Hepatocyte (in vitro differentiated cells): ENCODE results near the gene AKAP1. TPM values are rescaled to one million over a fixed set of nuclear protein-coding genes. Genes with fewer than 3 reads are reported as not detected.

Source experiments
- DNase-seq: peaks from one replicate; pipeline ENCODE4 v3.0.0-alpha.2; 2016; ENCODE audit warnings: low spot score
- H2AFZ ChIP-seq: fragments of 200-600 bp; sonication (generic); 2 replicates; pipeline ENCODE4 v1.6.0; 2016; ENCODE audit warnings: antibody characterized with exemption, mild to moderate bottlenecking
- H3K27ac ChIP-seq: fragments of 200-600 bp; sonication (generic); 2 replicates; pipeline ENCODE4 v1.5.1; 2016; ENCODE audit warnings: mild to moderate bottlenecking
- H3K27me3 ChIP-seq: fragments of 200-600 bp; sonication (generic); 2 replicates; pipeline ENCODE4 v1.6.1; 2016
- H3K36me3 ChIP-seq: fragments of 200-600 bp; sonication (generic); replicated peaks from 2 replicates; pipeline ENCODE4 v1.5.1; 2016; ENCODE audit warnings: low read depth; ENCODE audit not compliant: insufficient read depth
- H3K4me1 ChIP-seq: fragments of 200-600 bp; sonication (generic); 2 replicates; pipeline ENCODE4 v1.5.1; 2016; ENCODE audit warnings: mild to moderate bottlenecking, moderate library complexity; ENCODE audit not compliant: insufficient read depth
- H3K4me2 ChIP-seq: fragments of 200-600 bp; sonication (generic); 2 replicates; pipeline ENCODE4 v1.6.0; 2016
- H3K4me3 ChIP-seq: fragments of 200-600 bp; sonication (generic); 2 replicates; pipeline ENCODE4 v1.5.1; 2016; ENCODE audit warnings: mild to moderate bottlenecking
- H3K79me2 ChIP-seq: fragments of 200-600 bp; sonication (generic); 2 replicates; pipeline ENCODE4 v1.6.0; 2017; ENCODE audit warnings: mild to moderate bottlenecking
- H3K9me2 ChIP-seq: fragments of 200-600 bp; sonication (generic); replicated peaks from 2 replicates; pipeline ENCODE4 v1.6.0; 2017; ENCODE audit warnings: mild to moderate bottlenecking; ENCODE audit not compliant: insufficient read depth
- H3K9me3 ChIP-seq: fragments of 200-600 bp; sonication (generic); 2 replicates; pipeline ENCODE4 v1.5.1; 2016; ENCODE audit warnings: low read depth, mild to moderate bottlenecking
- H4K20me1 ChIP-seq: fragments of 200-600 bp; sonication (generic); 2 replicates; pipeline ENCODE4 v1.6.0; 2016; ENCODE audit warnings: mild to moderate bottlenecking; ENCODE audit not compliant: insufficient read depth, poor library complexity, severe bottlenecking
- EZH2 ChIP-seq: fragments of 200-600 bp; sonication (generic); IDR thresholded peaks from 2 replicates; pipeline ENCODE4 v1.6.1; 2016; ENCODE audit warnings: antibody characterized with exemption, mild to moderate bottlenecking, borderline replicate concordance
- EZH2phosphoT487 ChIP-seq: fragments of 200-600 bp; sonication (generic); IDR thresholded peaks from one replicate; pipeline ENCODE4 v1.6.1; 2018; ENCODE audit warnings: antibody characterized with exemption, mild to moderate bottlenecking, low read depth, moderate library complexity; ENCODE audit not compliant: unreplicated experiment, severe bottlenecking
- WGBS: methylation state at CpG from one replicate; pipeline ENCODE4 v1.1.6; 2016; ENCODE audit warnings: low lambda C conversion rate; ENCODE audit errors: missing lambda C conversion rate; 5-methylcytosine and 5-hydroxymethylcytosine counted together
- polyA plus RNA-seq: library from polyadenylated mRNA; unstranded; fragments of >200 nt; fragmentation: Nextera tagmentation; extraction: Ambion mirVana; gene quantifications from 2 replicates; pipeline ENCODE4 v1.2.1, GENCODE V29; 2016
- total RNA-seq: library from RNA; depleted of rRNA; stranded (reverse); fragments of >200 nt; gene quantifications from 2 replicates; pipeline ENCODE4 v1.2.3, GENCODE V29; 2014
- TF ChIP-seq, protein P1 (sequence below): fragments of 200-600 bp; sonication (generic); IDR thresholded peaks from 2 replicates; pipeline ENCODE4 v1.5.1; 2016; ENCODE audit warnings: antibody characterized with exemption, mild to moderate bottlenecking; ENCODE audit not compliant: poor library complexity

The AKAP1 gene
- total and polyA plus RNA-seq, 2 experiments from 2014 or later, result 33.0 to 46.7 TPM

DNA sequence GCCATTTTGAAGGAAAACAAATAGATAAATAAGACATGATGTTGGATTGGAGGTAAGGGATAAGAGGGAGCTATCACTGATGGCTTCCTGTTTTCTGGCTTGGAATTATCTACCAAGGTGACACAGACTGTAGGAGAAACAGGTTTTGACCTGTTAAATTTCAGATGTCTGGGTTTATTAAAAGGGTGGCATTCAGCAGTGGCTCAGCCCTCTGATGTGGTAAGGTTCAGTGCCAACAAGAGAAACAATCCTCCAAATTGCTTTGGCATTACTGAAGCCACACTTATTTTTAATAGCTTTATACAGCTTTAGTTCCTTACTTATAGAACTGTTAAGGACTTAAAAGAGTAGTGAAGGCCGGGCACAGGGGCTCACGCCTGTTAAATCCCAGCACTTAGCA, 37.0 kb upstream of the AKAP1 start:
- Histone ChIP-seq H3K9me3 (no peaks in the 10 kb centered on the region), H3K4me1 (no peaks in the 10 kb centered on the region), H3K36me3 (no peaks in the 10 kb centered on the region), H3K27me3 (no peaks in the 10 kb centered on the region), H4K20me1 (no peaks in the 10 kb centered on the region), H3K4me3 (no peak overlapping the region), H3K27ac (no peak overlapping the region), H3K9me2 (no peaks in the 10 kb centered on the region), H3K79me2 (no peaks in the 10 kb centered on the region), H3K4me2 (no peak overlapping the region), H2AFZ (no peak overlapping the region)
- 91% methylated on average over 2 of the region's 2 CpGs for WGBS
- no peak for DNase-seq
- TF ChIP-seq, protein P1, sequence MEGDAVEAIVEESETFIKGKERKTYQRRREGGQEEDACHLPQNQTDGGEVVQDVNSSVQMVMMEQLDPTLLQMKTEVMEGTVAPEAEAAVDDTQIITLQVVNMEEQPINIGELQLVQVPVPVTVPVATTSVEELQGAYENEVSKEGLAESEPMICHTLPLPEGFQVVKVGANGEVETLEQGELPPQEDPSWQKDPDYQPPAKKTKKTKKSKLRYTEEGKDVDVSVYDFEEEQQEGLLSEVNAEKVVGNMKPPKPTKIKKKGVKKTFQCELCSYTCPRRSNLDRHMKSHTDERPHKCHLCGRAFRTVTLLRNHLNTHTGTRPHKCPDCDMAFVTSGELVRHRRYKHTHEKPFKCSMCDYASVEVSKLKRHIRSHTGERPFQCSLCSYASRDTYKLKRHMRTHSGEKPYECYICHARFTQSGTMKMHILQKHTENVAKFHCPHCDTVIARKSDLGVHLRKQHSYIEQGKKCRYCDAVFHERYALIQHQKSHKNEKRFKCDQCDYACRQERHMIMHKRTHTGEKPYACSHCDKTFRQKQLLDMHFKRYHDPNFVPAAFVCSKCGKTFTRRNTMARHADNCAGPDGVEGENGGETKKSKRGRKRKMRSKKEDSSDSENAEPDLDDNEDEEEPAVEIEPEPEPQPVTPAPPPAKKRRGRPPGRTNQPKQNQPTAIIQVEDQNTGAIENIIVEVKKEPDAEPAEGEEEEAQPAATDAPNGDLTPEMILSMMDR, result no peak
- TF ChIP-seq EZH2 (no peak), EZH2phosphoT487 (no peak)

GRCh38 chr17:57050306-57050705, 34.7 kb upstream of the AKAP1 start:
- 66% methylated on average over 5 of the region's 5 CpGs for WGBS
- no peak overlapping the region for H3K4me2 ChIP-seq
- H3K27ac ChIP-seq, result no peak overlapping the region
- H3K9me2 ChIP-seq, result no peaks in the 10 kb centered on the region
- no peak for DNase-seq
- H3K36me3 ChIP-seq, result no peaks in the 10 kb centered on the region
- no peaks in the 10 kb centered on the region for H3K9me3 ChIP-seq
- H4K20me1 ChIP-seq, result no peaks in the 10 kb centered on the region
- no peak overlapping the region for H2AFZ ChIP-seq
- H3K4me3 ChIP-seq, result no peak overlapping the region
- TF ChIP-seq, protein P1, result no peak
- TF ChIP-seq EZH2, result no peak
- TF ChIP-seq EZH2phosphoT487, result no peak
- no peaks in the 10 kb centered on the region for H3K79me2 ChIP-seq
- H3K4me1 ChIP-seq, result no peaks in the 10 kb centered on the region
- no peaks in the 10 kb centered on the region for H3K27me3 ChIP-seq

- Histone ChIP-seq H3K79me2 (no peaks in the 10 kb centered on the region), H2AFZ (no peak overlapping the region), H3K9me3 (no peaks in the 10 kb centered on the region), H4K20me1 (no peaks in the 10 kb centered on the region), H3K4me1 (no peaks in the 10 kb centered on the region), H3K4me2 (no peak overlapping the region), H3K27me3 (no peaks in the 10 kb centered on the region), H3K4me3 (no peak overlapping the region), H3K27ac (no peak overlapping the region), H3K9me2 (no peaks in the 10 kb centered on the region), H3K36me3 (no peaks in the 10 kb centered on the region)
- WGBS, result 62% methylated on average over 5 of the region's 5 CpGs
- no peak for TF ChIP-seq EZH2phosphoT487
- TF ChIP-seq EZH2, result no peak
- no peak for DNase-seq
These were observed 33.1 kb upstream of the AKAP1 start for GRCh38 chr17:57051886-57052361.

DNA sequence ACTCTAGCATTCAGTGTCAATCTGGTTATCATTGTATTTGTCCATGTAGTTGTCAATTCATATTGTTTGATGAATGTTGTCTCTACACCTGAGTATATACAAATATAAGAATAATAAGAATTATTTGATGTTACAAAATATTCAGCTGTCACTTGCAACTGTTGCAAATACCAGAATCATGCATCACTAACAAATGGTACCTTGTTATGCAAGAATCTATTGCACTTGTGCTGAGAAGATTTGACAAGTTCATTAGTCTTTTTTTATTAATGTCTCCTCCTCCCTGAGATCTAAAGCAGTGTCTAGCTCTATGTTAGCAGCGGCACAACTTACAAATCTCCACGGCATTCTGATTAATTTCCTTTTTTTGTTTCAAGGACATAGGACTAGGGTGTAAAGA, 22.2 kb upstream of the AKAP1 start:
- WGBS, result 96% methylated on average over 2 of the region's 2 CpGs
- Histone ChIP-seq H3K27me3 (no peaks in the 10 kb centered on the region), H3K9me3 (no peaks in the 10 kb centered on the region), H3K79me2 (no peaks in the 10 kb centered on the region), H3K9me2 (no peaks in the 10 kb centered on the region), H2AFZ (no peak overlapping the region), H3K36me3 (no peaks in the 10 kb centered on the region), H3K4me1 (no peaks in the 10 kb centered on the region), H4K20me1 (no peaks in the 10 kb centered on the region), H3K4me2 (no peak overlapping the region), H3K4me3 (no peak overlapping the region), H3K27ac (no peak overlapping the region)
- TF ChIP-seq EZH2 (no peak), EZH2phosphoT487 (no peak)
- TF ChIP-seq, protein P1, result no peak
- DNase-seq, result no peak
